Retinal pigment epithelial cell (primary cell): ENCODE measurements around the gene LRRTM4.
"Not testable (repeated sequence)": the region's sequence is repeated elsewhere in the genome, so short reads cannot be mapped to it uniquely, and the experiment has no call there.

Experiments
- DNase-seq: peaks from one replicate; pipeline ENCODE4 v3.0.0-alpha.2; 2010; ENCODE audit warnings: low read depth
- H3K4me3 ChIP-seq: 2 replicates; pipeline ENCODE4 v1.5.1; 2011; ENCODE audit warnings: mild to moderate bottlenecking, low read length, control low read depth, moderate library complexity
- TF ChIP-seq, protein P1 (sequence below): conservative IDR thresholded peaks from 2 replicates; pipeline ENCODE4 v1.5.1; 2011; ENCODE audit warnings: low read depth, low read length, control low read depth, inconsistent platforms

Gene LRRTM4

DNA sequence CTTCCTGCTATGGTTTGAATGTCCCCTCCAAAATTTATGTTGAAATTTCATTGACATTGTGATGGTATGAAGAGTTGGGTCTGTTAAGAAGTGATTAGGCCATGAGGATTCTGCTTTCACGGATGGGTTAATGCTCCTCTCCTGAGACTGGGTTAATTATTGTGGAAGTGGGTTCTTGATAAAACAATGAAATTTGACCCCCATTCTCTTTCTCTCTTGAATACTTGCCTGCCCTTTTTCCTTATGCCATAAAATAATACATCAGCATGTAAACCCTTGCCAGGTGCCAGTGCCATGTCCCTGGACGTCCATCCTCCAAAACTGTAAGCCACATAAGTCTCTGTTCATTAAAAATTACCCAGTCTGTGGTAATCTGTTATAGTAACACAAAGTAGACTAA is 352.8 kb downstream of the LRRTM4 start:
- TF ChIP-seq, protein P1, sequence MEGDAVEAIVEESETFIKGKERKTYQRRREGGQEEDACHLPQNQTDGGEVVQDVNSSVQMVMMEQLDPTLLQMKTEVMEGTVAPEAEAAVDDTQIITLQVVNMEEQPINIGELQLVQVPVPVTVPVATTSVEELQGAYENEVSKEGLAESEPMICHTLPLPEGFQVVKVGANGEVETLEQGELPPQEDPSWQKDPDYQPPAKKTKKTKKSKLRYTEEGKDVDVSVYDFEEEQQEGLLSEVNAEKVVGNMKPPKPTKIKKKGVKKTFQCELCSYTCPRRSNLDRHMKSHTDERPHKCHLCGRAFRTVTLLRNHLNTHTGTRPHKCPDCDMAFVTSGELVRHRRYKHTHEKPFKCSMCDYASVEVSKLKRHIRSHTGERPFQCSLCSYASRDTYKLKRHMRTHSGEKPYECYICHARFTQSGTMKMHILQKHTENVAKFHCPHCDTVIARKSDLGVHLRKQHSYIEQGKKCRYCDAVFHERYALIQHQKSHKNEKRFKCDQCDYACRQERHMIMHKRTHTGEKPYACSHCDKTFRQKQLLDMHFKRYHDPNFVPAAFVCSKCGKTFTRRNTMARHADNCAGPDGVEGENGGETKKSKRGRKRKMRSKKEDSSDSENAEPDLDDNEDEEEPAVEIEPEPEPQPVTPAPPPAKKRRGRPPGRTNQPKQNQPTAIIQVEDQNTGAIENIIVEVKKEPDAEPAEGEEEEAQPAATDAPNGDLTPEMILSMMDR, result no peak
- no peak overlapping the region for H3K4me3 ChIP-seq
- DNase-seq, result no peak

DNA sequence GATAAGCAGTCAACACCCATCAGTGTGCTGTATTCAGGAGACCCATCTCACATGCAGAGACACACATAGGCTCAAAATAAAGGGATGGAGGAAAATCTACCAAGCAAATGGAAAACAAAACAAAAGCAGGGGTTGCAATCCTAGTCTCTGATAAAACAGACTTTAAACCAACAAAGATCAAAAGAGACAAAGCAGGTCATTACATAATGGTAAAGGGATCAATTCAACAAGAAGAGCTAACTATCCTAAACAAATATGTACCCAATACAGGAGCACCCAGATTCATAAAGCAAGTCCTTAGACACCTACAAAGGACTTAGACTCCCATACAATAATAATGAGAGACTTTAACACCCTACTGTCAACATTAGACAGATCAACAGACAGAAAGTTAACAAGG is 358.2 kb downstream of the LRRTM4 start:
- not testable (repeated sequence) for H3K4me3 ChIP-seq

DNA sequence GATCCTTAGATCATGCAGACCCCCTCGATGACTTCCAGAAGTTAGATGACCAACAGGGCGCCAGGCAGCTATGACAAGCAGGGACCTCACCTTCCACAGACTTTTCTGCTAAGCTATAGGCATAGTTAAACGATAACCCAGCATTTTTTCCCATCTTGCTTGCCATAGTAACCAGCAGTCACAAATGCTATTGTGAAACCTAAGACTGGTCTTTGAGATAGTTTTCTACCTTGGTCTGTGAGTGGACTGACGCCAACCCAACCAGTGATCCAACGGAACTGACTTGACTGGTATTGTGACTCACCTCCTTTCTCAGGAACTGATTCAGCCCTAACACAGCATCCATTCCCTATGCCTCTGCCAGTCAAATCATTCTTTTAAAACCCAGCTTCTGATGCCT is 361.2 kb downstream of the LRRTM4 start:
- no peak overlapping the region for H3K4me3 ChIP-seq
- TF ChIP-seq, protein P1, result no peak
- DNase-seq, result peak; percentile 48

More for the DNA sequence above, 358.2 kb downstream of the LRRTM4 start:
- not testable (repeated sequence) for DNase-seq

DNA sequence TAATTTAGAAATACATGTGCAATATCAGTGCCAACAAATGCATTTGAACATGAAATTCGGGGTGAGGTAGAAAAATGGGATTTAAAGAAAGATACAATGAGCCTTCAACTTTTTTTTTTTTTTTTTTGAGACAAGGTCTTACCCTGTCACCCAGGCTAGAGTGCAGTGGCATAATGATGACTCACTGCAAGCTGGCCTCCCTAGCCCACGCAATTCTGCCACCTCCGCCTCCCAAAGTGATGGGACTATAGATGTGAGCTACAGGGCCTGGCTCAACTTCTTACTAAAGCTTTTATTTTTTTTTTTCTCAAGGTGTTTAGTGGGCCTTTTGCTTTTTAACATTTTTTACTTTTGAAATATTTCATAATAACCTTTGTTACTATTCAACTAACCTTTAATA is 365.6 kb downstream of the LRRTM4 start:
- H3K4me3 ChIP-seq, result no peak overlapping the region
- TF ChIP-seq, protein P1, result no peak
- DNase-seq, result no peak

DNA sequence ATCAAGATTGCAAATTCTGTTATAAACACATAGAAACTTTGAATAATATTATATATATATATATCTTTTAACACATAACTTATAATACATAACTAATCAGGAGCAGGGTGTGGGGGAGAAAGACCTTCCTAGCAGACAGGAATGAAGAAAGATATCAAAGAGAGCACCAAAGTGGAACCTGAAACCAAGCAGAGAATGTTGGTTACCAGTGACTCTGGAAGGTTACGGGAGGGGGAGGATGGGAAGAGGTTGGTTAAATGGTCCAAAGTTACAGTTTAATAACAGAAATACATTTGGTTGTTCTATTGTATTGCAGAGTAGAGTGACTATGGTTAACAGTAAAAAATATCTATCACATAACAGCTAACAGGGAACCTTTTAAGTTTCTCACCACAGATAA is 366.7 kb downstream of the LRRTM4 start:
- TF ChIP-seq, protein P1, result no peak
- DNase-seq, result no peak
- no peak overlapping the region for H3K4me3 ChIP-seq

DNA sequence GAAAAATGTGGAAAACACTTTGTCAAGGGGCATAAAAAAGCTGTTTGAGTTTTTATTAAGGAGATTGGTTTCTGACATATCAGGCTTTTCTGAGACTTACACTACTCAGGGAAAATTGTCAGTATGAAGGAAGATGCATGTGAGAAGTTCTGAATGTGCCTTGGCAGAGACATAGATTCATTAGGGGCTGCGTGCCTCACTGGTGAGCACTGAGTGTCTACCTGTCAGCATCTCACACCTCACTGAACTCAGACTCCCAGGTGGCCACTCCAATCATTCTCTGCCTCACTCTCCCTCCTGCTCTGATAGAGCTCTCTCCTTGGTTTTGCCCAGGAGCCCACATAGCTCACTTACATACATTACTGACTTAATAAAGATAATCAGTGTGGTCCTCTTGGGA is 372.6 kb downstream of the LRRTM4 start:
- TF ChIP-seq, protein P1, result no peak
- no peak overlapping the region for H3K4me3 ChIP-seq
- DNase-seq, result no peak

DNA sequence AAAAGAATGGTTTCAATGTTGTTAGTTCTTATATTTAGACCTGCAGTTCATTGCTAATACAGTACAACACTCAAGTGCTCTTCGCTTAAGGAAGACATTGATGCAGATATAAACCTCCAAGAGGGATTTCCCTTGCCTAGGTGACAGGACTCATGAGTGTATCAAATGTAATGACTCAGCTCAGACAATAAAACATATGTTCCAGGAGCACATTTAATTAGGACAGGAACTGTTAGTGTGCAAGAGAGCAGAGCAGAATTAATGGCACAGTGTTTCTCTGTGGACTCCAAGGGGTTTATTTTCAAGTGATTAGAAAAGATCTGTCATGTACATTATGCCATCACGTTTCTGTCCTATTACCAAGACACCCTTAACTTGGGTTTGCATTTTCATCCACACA is 375.0 kb downstream of the LRRTM4 start:
- no peak for DNase-seq
- TF ChIP-seq, protein P1, result no peak
- H3K4me3 ChIP-seq, result no peak overlapping the region

DNA sequence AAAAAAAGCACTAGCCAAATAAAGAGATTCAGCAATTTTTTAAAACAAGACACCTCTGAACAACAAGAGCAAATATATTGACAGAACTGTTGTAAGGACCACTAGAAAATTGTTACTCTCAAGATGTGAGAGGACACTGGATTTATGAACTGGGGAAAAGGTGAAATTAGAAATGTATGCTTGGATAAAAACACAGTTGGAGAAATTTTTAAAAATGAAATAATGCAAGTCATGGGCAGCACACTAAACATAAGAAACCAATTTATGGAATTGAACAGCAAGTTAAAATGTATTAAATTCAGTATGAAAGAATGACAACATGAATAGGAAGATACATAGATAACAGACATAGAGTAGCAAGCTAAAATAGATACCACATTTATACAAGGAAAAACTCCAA is 377.4 kb downstream of the LRRTM4 start:
- DNase-seq, result no peak
- no peak overlapping the region for H3K4me3 ChIP-seq
- TF ChIP-seq, protein P1, result no peak
